Measurements from ENCODE around the gene C4orf50. TPM values are rescaled to one million over a fixed set of nuclear protein-coding genes. Genes with fewer than 3 reads are reported as not detected.
"Not testable (repeated sequence)": the region's sequence is repeated elsewhere in the genome, so short reads cannot be mapped to it uniquely, and the experiment has no call there.

C4orf50 gene
- total and polyA plus RNA-seq, 9 donors, result under 0.01 to 0.02 (median 0.01) TPM; not detected in 4

DNA sequence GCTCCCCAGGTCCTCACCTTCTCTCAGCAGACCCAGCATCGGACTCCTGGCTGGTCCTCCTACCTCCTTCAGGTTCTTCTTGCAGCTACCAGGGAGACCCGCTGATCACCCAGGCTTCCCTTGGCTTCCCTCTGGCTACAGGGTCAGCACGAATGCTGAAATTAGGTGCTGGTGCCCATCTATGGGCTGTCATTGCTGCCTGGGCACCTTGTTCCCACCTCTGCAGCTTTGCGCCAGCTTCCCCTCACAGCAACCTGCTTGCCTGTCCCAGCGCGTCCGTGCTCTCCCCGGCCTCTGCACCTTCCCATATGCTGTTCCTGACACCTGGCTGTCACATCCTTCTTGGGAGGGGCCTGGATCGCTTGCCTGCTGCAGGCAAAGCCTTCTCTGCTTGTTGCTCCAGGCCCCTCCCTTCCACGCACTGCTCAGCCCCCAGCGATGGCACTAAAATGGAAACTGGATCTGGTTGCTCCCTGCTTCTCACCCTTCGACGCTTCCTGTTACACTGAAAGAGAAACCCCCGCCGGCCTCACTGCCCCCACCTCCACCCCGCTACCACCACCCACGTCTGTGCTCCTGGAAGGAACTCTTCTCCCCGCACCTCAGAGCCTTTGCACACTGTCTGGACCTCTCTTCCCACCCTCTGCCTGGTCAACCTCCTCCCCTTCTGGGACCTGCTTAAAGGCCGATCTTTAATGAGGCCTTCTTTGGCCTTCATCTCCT, 22.2 kb downstream of the C4orf50 start:
- DNase-seq, result no peak
- peaks cover 12% of the 10 kb centered on the region for H3K27me3 ChIP-seq (ENCODE audit: control insufficient read depth, insufficient read depth, low read length)
- no peak overlapping the region for H3K27ac ChIP-seq (ENCODE audit: low read length)
- WGBS (ENCODE audit: insufficient coverage), result 25% methylated on average over 16 of the region's 19 CpGs
- no peaks in the 10 kb centered on the region for H3K36me3 ChIP-seq (ENCODE audit: control insufficient read depth, insufficient read depth, low read length)
- no peak overlapping the region for H3K4me3 ChIP-seq (ENCODE audit: low read length)
- no peaks in the 10 kb centered on the region for H3K9me3 ChIP-seq (replicated peaks; ENCODE audit: control insufficient read depth, low read depth, low read length)
- peaks cover 2% of the 10 kb centered on the region for H3K4me1 ChIP-seq (ENCODE audit: control insufficient read depth, insufficient read depth, low read length)

DNA sequence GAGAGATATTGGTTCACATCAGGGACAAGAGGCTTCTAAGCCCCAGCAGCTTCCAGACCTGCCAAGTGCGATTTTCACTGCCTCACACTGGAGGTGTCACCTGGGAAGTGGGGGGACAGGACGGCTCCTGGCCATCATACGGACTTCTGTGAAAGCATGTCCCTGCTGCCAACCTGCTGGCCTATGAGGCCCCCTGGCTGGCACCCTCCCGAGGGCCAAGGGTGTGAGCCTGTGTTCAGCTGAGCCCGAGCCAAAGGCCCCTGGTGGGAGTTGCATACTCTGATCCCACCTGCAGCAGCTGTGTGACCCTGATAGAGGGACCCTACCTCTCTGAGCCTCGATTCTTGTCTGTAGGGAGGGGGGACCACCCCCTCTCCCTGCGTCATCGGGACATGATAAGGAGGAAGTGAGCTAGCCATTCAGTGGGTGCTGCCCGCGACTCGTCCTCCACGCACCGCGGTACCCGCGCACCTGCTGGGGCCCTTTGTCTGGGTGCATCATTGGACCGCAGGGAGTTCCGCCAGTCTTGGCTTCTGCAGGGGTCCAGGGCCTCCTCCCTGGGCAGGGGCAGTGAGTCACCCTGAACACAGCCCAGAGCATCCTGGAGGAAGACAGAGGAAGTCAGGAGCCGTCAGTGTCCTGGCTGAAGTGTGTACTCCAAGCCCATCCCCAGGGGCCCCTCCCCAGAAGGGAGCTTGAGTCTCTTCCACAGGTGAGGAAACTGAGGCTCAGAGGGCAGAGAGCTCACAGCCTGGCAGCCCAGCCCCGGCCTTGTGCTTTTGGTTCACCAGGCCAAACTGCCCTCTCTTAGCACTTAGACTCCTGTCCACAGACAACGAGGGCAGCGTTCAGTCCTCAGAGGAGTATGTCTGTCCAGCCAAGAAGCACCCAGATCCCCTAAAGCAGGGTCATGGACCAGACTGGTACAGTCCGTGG, 24.1 kb downstream of the C4orf50 start:
- WGBS (ENCODE audit: insufficient coverage), result 84% methylated on average over 19 of the region's 23 CpGs
- DNase-seq, result no peak
- Histone ChIP-seq H3K4me3 (ENCODE audit: low read length) (no peak overlapping the region), H3K9me3 (replicated peaks; ENCODE audit: control insufficient read depth, low read depth, low read length) (no peaks in the 10 kb centered on the region), H3K27ac (ENCODE audit: low read length) (no peak overlapping the region), H3K27me3 (ENCODE audit: control insufficient read depth, insufficient read depth, low read length) (peaks cover 8% of the 10 kb centered on the region), H3K36me3 (ENCODE audit: control insufficient read depth, insufficient read depth, low read length) (no peaks in the 10 kb centered on the region), H3K4me1 (ENCODE audit: control insufficient read depth, insufficient read depth, low read length) (peaks cover 2% of the 10 kb centered on the region)

DNA sequence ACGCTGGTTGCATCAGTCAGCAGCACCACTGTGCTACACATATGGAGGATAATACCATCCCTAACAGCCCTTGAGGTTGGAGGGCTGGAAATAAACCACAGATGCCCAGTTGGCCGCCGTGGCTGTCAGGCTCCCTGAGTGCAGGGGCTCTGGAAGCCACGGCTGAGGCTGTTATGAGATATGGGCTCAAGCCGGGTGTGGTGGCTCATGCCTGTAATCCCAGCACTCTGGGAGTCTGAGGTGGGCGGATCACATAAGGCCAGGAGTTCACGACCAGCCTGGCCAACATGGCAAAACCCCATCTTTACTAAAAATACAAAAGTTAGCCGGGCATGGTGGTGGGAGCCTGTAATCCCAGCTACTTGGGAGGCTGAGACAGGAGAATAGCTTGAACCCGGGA, 24.9 kb downstream of the C4orf50 start:
- H3K4me1 ChIP-seq (ENCODE audit: control insufficient read depth, insufficient read depth, low read length); H3K36me3 ChIP-seq (ENCODE audit: control insufficient read depth, insufficient read depth, low read length); H3K27ac ChIP-seq (ENCODE audit: low read length); DNase-seq; H3K4me3 ChIP-seq (ENCODE audit: low read length); H3K9me3 ChIP-seq (replicated peaks; ENCODE audit: control insufficient read depth, low read depth, low read length); H3K27me3 ChIP-seq (ENCODE audit: control insufficient read depth, insufficient read depth, low read length): not testable (repeated sequence)
- 70% methylated on average over 3 of the region's 9 CpGs for WGBS (ENCODE audit: insufficient coverage)

GRCh38 chr4:5992828-5993321, 25.4 kb downstream of the C4orf50 start:
- Histone ChIP-seq H3K27me3 (ENCODE audit: control insufficient read depth, insufficient read depth, low read length) (peaks cover 4% of the 10 kb centered on the region), H3K27ac (ENCODE audit: low read length) (no peak overlapping the region)
- 62% methylated on average over 9 of the region's 11 CpGs for whole genome bisulfite sequencing (ENCODE audit: insufficient coverage)

GRCh38 chr4:5992171-5992827, 25.9 kb downstream of the C4orf50 start:
- 51% methylated on average over 10 of the region's 17 CpGs for WGBS (ENCODE audit: insufficient coverage)
- H3K27me3 ChIP-seq (ENCODE audit: control insufficient read depth, insufficient read depth, low read length), result peaks cover 4% of the 10 kb centered on the region
- H3K4me3 ChIP-seq (ENCODE audit: low read length), result no peak overlapping the region
- no peak overlapping the region for H3K27ac ChIP-seq (ENCODE audit: low read length)
- H3K4me1 ChIP-seq (ENCODE audit: control insufficient read depth, insufficient read depth, low read length), result peaks cover 2% of the 10 kb centered on the region
- H3K36me3 ChIP-seq (ENCODE audit: control insufficient read depth, insufficient read depth, low read length), result no peaks in the 10 kb centered on the region
- no peak for DNase-seq
- H3K9me3 ChIP-seq (replicated peaks; ENCODE audit: control insufficient read depth, low read depth, low read length), result no peaks in the 10 kb centered on the region

More at GRCh38 chr4:5992828-5993321, 25.4 kb downstream of the C4orf50 start:
- Histone ChIP-seq H3K4me1 (ENCODE audit: control insufficient read depth, insufficient read depth, low read length) (peaks cover 2% of the 10 kb centered on the region), H3K9me3 (replicated peaks; ENCODE audit: control insufficient read depth, low read depth, low read length) (no peaks in the 10 kb centered on the region), H3K4me3 (ENCODE audit: low read length) (no peak overlapping the region), H3K36me3 (ENCODE audit: control insufficient read depth, insufficient read depth, low read length) (no peaks in the 10 kb centered on the region)
- no peak for DNase-seq

- Histone ChIP-seq H3K4me1 (ENCODE audit: control insufficient read depth, insufficient read depth, low read length) (peaks cover under 1% of the 10 kb centered on the region), H3K27me3 (ENCODE audit: control insufficient read depth, insufficient read depth, low read length) (peaks cover 4% of the 10 kb centered on the region), H3K36me3 (ENCODE audit: control insufficient read depth, insufficient read depth, low read length) (no peaks in the 10 kb centered on the region), H3K27ac (ENCODE audit: low read length) (no peak overlapping the region), H3K9me3 (replicated peaks; ENCODE audit: control insufficient read depth, low read depth, low read length) (no peaks in the 10 kb centered on the region), H3K4me3 (ENCODE audit: low read length) (no peak overlapping the region)
- no peak for DNase-seq
- WGBS (ENCODE audit: insufficient coverage), result 33% methylated on average over 1 of the region's 1 CpG
These were observed 26.8 kb downstream of the C4orf50 start for GRCh38 chr4:5991405-5991804.

DNA sequence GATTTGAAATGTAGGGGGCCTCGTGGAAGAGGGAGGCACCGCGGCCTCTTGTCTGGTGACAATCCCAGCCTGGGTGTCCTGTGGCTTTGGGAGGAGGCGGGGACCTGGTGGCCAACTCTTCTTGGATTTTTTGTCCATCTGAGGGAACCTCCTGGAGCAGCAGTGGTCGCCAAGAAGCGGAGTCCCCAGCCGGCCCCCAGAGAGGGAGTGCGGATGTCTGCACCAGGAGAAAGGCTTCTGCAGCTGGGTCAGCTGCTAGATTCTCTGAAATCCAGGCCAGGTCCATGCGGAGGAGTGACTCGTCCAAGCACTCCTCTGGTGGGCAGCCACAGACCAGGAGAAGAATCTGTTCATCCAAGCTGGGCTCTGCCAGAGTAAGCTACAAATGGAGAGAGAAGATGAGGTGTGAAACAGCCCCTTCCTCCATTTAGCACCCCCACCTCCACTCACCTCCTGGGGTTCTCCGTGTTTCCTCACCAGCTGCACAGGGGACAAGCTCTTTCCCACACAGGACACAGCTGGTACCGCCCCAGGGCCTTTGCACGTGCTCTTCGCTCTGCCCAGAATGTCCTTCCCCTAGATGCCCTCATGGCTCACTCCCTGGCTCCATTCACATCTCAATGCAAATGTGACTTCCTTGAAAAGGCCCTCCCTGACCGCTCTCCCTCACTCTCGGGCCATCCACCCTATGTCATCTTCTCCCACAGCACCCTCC, 27.6 kb downstream of the C4orf50 start:
- Histone ChIP-seq H3K36me3 (ENCODE audit: control insufficient read depth, insufficient read depth, low read length) (no peaks in the 10 kb centered on the region), H3K27ac (ENCODE audit: low read length) (no peak overlapping the region), H3K9me3 (replicated peaks; ENCODE audit: control insufficient read depth, low read depth, low read length) (no peaks in the 10 kb centered on the region), H3K4me1 (ENCODE audit: control insufficient read depth, insufficient read depth, low read length) (no peaks in the 10 kb centered on the region), H3K27me3 (ENCODE audit: control insufficient read depth, insufficient read depth, low read length) (peaks cover 4% of the 10 kb centered on the region), H3K4me3 (ENCODE audit: low read length) (no peak overlapping the region)
- no peak for DNase-seq
- WGBS (ENCODE audit: insufficient coverage), result 85% methylated on average over 15 of the region's 16 CpGs

GRCh38 chr4:5989236-5990225, 28.7 kb downstream of the C4orf50 start:
- DNase-seq, result no peak
- Histone ChIP-seq H3K27ac (ENCODE audit: low read length) (no peak overlapping the region), H3K9me3 (replicated peaks; ENCODE audit: control insufficient read depth, low read depth, low read length) (peaks cover 3% of the 10 kb centered on the region), H3K27me3 (ENCODE audit: control insufficient read depth, insufficient read depth, low read length) (peaks cover 4% of the 10 kb centered on the region), H3K4me1 (ENCODE audit: control insufficient read depth, insufficient read depth, low read length) (no peaks in the 10 kb centered on the region), H3K4me3 (ENCODE audit: low read length) (no peak overlapping the region), H3K36me3 (ENCODE audit: control insufficient read depth, insufficient read depth, low read length) (no peaks in the 10 kb centered on the region)
- 83% methylated on average over 17 of the region's 18 CpGs for WGBS (ENCODE audit: insufficient coverage)
